IPS-18a (cell line): ENCODE measurements around the gene ZDHHC17.

Experiments used
- H3K27ac ChIP-seq: one replicate; pipeline ENCODE4 v1.5.1; 2013; ENCODE audit warnings: low read length
- H3K27me3 ChIP-seq: one replicate; pipeline ENCODE4 v1.6.1; 2013; ENCODE audit warnings: mild to moderate bottlenecking, low read length; ENCODE audit not compliant: control insufficient read depth, insufficient read depth
- H3K36me3 ChIP-seq: one replicate; pipeline ENCODE4 v1.6.1; 2013; ENCODE audit warnings: low read depth, low read length; ENCODE audit not compliant: control insufficient read depth
- H3K4me1 ChIP-seq: one replicate; pipeline ENCODE4 v1.6.1; 2013; ENCODE audit warnings: low read depth, low read length; ENCODE audit not compliant: control insufficient read depth
- H3K4me3 ChIP-seq: one replicate; pipeline ENCODE4 v1.5.1; 2013; ENCODE audit warnings: low read length
- H3K9ac ChIP-seq: one replicate; pipeline ENCODE4 v1.6.1; 2013; ENCODE audit warnings: mild to moderate bottlenecking, low read length, moderate library complexity
- H3K9me3 ChIP-seq: one replicate; pipeline ENCODE4 v1.6.1; 2013; ENCODE audit warnings: low read depth, low read length; ENCODE audit not compliant: control insufficient read depth

The ZDHHC17 gene

DNA sequence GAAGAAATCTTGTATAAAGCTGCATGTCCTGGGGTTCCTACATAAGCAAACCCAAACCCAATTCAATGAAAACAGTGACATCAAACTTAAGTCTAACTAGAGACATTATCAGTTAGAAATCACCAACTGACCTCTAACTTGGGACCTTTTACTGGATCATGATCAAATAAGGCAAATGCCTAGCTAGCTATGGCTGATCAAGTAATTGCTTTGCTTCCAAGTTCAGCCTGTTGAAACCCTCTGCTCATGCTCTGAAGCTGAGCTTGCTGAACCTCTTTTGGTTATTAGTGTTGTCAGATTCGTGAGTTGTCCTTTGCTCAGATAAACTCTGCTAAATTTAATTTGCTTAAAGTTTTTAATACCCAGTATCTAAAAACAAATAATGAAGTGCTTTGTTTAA lies 28.9 kb downstream of the ZDHHC17 start:
- Histone ChIP-seq H3K9me3 (no peaks in the 10 kb centered on the region), H3K4me1 (peaks cover 3% of the 10 kb centered on the region), H3K36me3 (no peaks in the 10 kb centered on the region)

DNA sequence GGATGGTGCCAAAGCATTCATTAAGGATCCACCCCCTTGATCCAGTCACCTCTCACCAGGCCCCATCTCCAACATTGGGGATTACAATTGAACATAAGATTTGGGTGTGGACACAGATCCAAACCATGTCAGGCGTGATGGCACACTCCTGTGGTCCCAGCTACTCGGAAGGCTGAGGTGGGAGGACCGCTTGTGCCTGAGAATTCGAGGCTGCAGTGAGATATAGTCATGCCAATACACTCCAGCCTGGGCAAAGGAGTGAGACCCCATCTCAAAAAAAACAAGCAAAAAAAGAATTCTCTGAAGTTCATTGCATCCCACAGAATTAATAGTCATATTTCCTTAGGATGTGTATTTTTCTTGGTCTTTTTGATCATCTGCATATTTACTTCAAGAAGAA lies 34.9 kb downstream of the ZDHHC17 start:
- no peak overlapping the region for H3K4me3 ChIP-seq
- H3K9ac ChIP-seq: no peak overlapping the region
- no peaks in the 10 kb centered on the region for H3K9me3 ChIP-seq
- H3K4me1 ChIP-seq: no peaks in the 10 kb centered on the region
- H3K27me3 ChIP-seq: no peaks in the 10 kb centered on the region
- peaks cover 3% of the 10 kb centered on the region for H3K36me3 ChIP-seq
- H3K27ac ChIP-seq: no peak overlapping the region

More for the DNA sequence above, 28.9 kb downstream of the ZDHHC17 start:
- H3K9ac ChIP-seq: no peak overlapping the region
- no peak overlapping the region for H3K4me3 ChIP-seq
- H3K27ac ChIP-seq: no peak overlapping the region
- H3K27me3 ChIP-seq: no peaks in the 10 kb centered on the region

DNA sequence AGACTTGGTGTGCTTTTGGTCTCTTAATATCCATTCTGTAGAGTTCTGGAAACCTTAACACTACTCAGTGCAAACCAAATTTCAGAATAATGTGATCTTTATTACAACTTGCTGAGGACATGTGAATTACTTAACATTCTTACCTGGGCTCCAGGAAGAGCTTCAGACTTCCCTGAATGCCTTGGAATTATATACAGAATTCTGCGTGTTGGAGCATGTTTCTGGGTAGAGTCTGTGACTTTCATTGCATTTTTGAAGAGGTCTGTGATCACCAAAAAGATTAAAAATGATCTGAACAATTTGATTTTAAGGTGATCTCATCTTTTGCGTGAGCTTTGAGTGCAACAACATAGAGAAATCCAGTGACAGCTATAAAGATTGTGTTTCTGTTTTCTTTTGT lies 35.4 kb downstream of the ZDHHC17 start:
- H3K27me3 ChIP-seq: no peaks in the 10 kb centered on the region
- H3K9me3 ChIP-seq: no peaks in the 10 kb centered on the region
- H3K9ac ChIP-seq: no peak overlapping the region
- H3K4me3 ChIP-seq: no peak overlapping the region
- H3K36me3 ChIP-seq: peaks cover 3% of the 10 kb centered on the region
- H3K4me1 ChIP-seq: no peaks in the 10 kb centered on the region
- no peak overlapping the region for H3K27ac ChIP-seq

DNA sequence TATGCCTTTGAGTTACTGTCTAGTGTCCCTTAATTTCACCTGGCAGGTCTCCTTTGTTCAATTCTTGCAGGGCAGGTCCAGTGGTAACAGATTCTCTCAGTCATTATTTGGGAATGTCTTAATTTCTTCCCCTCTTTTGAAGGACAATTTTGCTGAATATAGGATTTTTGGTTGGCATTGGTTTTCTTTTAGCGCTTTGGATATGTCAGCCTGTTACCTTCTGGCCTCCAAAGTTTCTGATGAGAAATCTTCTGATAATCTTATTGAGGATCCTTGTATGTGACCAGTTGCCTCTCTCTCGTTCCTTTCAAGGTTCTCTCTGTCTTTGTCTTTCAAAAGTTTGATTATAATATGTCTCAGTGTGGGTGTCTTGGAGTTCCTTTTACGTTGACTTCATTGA lies 38.1 kb downstream of the ZDHHC17 start:
- Histone ChIP-seq H3K4me3 (no peak overlapping the region), H3K27me3 (no peaks in the 10 kb centered on the region), H3K9ac (no peak overlapping the region), H3K4me1 (no peaks in the 10 kb centered on the region), H3K9me3 (no peaks in the 10 kb centered on the region), H3K36me3 (peaks cover 19% of the 10 kb centered on the region), H3K27ac (no peak overlapping the region)

DNA sequence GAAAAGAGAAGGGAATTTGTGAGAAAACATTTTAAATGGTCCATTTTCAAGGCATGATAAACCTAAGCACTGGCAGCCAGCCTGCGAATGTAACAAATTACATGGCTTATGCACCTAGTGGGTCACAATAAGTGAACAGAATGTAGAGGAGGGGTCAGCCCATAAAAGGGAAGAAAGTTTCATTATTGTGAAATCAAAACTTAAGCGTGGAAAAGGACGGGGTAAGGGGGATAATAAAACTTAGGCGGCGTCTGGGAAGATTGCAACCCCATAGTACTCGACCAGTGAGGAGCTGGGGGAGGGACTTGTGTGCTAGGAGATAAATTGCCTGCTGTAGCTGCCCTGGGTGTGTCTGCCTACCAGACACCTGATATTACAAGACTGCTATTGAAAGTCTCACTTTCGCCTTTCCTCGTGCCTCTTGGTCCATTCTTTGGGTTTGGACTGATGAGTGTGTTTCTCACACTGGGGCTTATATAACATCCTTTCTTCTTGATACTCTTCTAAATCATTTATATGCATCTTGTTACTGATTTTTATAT lies 40.6 kb downstream of the ZDHHC17 start:
- H3K27me3 ChIP-seq: no peaks in the 10 kb centered on the region

DNA sequence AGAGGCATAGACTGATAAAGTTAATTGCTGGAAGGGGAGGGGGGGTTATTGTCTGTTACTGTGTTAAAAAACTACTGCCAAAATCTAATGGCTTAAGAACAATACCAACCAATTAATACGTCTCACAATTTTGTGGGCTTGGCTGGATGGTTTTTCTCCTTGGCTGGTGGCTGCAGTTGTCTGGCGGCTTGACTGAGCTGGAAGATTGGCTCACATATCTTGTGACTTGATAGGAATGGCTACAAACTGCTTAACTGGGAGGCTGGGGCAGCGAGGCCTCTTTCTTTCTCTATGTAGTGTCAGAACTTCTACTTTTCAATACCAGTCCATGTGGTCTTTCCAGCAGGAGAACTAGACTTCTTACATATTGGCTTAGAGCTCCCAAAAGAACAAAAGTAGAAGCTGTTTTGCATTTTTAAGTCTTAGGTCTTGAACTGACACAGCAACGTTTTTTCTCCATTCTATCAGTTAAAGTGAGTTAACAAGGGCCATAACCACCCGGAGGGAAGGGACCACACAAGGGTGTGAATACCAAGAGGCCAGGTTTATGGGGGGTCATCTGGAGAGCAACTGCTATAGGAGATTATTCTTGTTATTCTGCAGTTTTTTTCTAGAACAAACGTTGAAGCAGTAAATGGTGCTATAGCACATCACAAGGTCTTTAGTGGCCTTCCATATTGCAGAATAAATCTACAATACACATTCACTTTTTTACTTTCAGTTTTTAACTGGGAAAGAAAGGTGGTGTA lies 46.9 kb downstream of the ZDHHC17 start:
- Histone ChIP-seq H3K9me3 (no peaks in the 10 kb centered on the region), H3K36me3 (peaks cover 39% of the 10 kb centered on the region), H3K9ac (no peak overlapping the region)

More for the DNA sequence above, 40.6 kb downstream of the ZDHHC17 start:
- Histone ChIP-seq H3K27ac (no peak overlapping the region), H3K4me1 (no peaks in the 10 kb centered on the region), H3K4me3 (no peak overlapping the region), H3K36me3 (peaks cover 30% of the 10 kb centered on the region), H3K9ac (no peak overlapping the region), H3K9me3 (no peaks in the 10 kb centered on the region)

DNA sequence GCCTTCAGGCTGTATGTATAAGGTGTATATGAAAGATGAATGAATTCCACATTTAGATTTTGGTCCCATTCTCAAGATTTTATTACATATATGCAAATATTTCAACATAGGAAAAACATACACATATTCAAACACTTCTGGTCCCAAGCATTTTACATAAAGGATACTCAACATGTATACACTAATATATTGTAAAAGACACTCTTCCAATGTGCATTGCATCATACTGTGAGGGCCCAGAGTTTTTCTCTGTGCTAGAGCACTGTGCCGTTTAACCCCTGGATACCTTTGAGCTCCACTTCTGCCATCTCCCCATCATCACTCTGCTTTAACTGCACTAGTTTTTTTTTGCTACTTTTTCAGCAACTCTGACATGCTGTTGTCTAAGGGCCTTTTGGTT lies 48.1 kb downstream of the ZDHHC17 start:
- no peaks in the 10 kb centered on the region for H3K9me3 ChIP-seq
- H3K9ac ChIP-seq: no peak overlapping the region
- no peak overlapping the region for H3K4me3 ChIP-seq
- no peaks in the 10 kb centered on the region for H3K4me1 ChIP-seq
- H3K36me3 ChIP-seq: peaks cover 38% of the 10 kb centered on the region
- no peaks in the 10 kb centered on the region for H3K27me3 ChIP-seq
- no peak overlapping the region for H3K27ac ChIP-seq

More for the DNA sequence above, 46.9 kb downstream of the ZDHHC17 start:
- no peak overlapping the region for H3K27ac ChIP-seq
- no peaks in the 10 kb centered on the region for H3K27me3 ChIP-seq
- no peaks in the 10 kb centered on the region for H3K4me1 ChIP-seq
- no peak overlapping the region for H3K4me3 ChIP-seq

DNA sequence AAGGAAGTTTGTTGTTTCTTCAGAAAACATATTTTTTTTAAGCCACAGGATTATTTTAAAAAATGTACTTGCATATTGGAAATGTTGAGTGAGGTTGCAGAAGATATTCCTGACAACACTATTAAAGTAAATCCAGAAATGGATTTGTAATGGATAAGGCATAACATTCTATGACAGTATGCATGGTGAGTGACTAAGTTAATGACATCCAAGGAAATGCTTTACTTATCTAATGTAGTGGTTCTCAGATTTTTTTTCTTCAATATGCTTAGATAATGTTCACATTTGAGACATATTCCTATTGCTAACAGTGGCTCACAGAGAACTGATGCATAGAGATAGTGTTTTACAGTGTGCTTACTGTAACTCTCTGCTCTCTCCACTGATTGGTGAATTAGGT lies 49.4 kb downstream of the ZDHHC17 start:
- H3K4me3 ChIP-seq: no peak overlapping the region
- no peaks in the 10 kb centered on the region for H3K4me1 ChIP-seq
- no peaks in the 10 kb centered on the region for H3K27me3 ChIP-seq
- no peak overlapping the region for H3K27ac ChIP-seq
- no peak overlapping the region for H3K9ac ChIP-seq
- peaks cover 30% of the 10 kb centered on the region for H3K36me3 ChIP-seq
- no peaks in the 10 kb centered on the region for H3K9me3 ChIP-seq

DNA sequence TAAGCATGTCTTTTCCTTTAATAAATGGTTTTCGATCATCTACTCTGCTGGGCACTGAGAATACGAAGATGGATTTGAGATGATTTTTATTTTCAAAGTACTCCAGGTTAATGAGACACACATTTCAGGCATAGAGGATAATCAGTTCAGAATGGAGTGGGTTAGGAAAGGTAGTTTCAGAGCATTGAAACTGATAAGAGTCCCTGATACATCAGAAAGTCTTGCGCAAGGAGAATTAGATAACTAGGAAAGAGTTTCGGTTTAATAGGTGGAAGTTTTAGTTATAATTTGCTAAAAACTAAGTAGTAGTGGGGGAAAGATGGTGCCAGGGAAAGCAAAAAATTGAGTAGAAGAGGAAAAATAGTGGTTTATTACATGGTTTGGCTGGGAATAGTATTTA lies 50.1 kb downstream of the ZDHHC17 start:
- H3K27me3 ChIP-seq: no peaks in the 10 kb centered on the region
- H3K27ac ChIP-seq: no peak overlapping the region
- no peak overlapping the region for H3K9ac ChIP-seq
- H3K36me3 ChIP-seq: peaks cover 29% of the 10 kb centered on the region
- no peaks in the 10 kb centered on the region for H3K9me3 ChIP-seq
- H3K4me3 ChIP-seq: no peak overlapping the region
- H3K4me1 ChIP-seq: no peaks in the 10 kb centered on the region

DNA sequence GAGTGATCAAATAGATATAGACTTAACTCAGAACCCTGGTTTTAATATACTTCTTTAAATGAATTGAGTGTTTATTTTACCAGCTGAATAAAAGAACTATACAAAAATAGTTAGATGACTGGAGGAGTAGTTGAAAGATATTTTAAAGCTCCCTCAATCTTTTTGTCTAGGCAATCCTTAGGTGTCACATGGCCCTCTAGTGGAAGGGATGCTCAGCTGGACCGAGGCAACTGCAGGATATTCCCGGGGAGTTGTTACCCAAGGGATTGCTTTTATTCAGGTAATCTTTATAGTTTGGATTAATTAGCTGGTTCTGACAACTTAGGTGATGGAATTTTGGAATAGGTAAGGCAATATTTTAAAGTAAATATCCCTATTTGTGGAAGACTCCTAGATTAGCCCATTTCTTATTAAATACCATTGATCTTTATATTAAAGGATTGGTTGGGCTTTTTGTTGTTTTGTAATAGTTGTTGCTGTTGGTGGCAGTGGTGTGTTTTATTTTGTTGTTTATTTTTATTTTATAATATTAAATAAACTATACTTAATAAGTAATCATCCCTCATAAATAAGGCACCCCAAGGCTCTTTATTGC lies 57.1 kb downstream of the ZDHHC17 start:
- Histone ChIP-seq H3K27ac (no peak overlapping the region), H3K36me3 (peaks cover 20% of the 10 kb centered on the region), H3K9me3 (no peaks in the 10 kb centered on the region), H3K4me1 (no peaks in the 10 kb centered on the region), H3K4me3 (no peak overlapping the region), H3K27me3 (no peaks in the 10 kb centered on the region), H3K9ac (no peak overlapping the region)

DNA sequence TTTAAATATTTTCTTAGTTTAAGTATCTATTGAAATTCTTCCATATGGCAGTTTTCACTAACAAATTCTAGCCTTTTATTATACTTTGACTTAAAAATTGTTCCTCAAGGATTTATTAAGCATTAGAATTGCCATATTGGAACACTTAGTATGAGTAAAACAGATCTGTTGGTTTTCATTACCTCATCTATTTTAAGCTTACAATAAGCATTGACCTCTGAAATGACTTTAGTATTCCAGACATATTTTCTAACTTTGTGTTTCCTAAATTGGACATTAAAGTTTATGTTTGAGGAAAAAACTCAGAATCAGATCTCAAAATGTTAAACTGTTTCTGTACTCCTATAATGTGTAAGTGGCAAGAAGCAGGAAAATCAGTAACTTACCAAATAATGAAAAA lies 66.5 kb downstream of the ZDHHC17 start:
- no peak overlapping the region for H3K9ac ChIP-seq
- no peaks in the 10 kb centered on the region for H3K9me3 ChIP-seq
- no peaks in the 10 kb centered on the region for H3K27me3 ChIP-seq
- no peak overlapping the region for H3K4me3 ChIP-seq
- H3K4me1 ChIP-seq: no peaks in the 10 kb centered on the region
- H3K36me3 ChIP-seq: peaks cover 18% of the 10 kb centered on the region
- H3K27ac ChIP-seq: no peak overlapping the region

DNA sequence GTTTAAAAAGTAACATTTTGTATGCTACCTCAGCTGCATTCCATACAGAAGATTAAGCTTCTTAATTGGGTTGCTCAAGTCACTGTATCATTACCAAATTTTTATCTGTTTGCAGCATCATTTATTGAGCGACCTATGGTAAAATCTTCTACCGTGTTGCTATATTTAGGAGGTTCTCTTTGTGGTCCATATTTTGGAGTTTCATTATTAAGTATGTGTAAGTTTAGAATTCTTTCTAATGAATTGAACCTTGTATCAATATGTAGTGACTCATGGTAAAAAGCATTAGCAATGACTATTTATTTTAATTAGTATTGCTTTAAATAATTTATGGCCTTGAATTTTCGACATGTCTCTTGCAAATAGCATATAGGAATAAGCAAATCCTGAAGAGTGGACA lies 72.7 kb downstream of the ZDHHC17 start:
- Histone ChIP-seq H3K36me3 (peaks cover 5% of the 10 kb centered on the region), H3K4me1 (no peaks in the 10 kb centered on the region), H3K9me3 (no peaks in the 10 kb centered on the region), H3K27ac (no peak overlapping the region), H3K9ac (no peak overlapping the region), H3K27me3 (no peaks in the 10 kb centered on the region), H3K4me3 (no peak overlapping the region)
